ENCODE data around the gene PAFAH1B1.

DNA sequence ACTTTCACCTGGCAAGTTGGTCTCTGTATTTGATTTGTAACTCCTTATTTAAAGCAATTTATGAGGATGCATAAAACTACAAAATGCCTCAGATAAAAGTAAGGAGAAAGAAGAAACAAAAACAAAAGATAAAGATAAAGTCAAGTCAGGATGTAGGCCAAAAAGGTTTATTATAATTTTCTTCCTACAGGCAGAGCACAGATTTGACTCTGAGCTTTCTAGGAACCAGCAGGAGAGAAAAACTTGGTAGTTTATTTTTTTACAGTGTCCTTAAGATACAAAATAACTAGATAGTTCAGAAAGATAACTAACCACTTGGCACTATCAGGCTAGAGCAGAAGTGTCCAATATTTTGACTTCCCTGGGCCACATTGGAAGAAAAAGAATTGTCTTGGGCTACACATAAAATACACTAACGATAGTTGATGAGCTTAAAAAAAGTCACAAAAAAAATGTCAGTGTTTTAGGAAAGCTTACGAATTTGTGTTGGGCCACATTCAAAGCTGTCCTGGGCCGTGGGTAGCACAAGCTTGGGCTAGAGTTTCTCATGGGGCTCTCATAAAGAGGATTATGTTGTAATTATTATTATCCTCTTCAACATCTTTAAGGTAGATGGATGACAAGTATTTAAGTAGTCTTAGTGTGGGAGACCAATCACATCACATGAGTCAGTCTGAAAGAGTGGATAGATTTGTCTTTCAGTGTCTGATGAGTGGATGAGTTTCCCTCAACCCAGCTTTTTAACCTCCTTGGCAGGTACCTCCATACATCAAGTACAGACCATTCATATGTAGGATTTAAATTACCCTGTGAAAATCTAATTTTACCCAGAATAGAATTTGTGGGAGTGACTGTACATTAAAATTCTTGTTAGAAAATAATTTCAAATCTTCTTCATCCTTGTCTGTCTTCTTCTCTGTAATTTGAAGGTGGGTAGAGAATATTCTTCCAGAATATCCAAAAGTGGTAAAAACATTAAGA is 17.0 kb downstream of the PAFAH1B1 start:
- TF ChIP-seq, protein P1, sequence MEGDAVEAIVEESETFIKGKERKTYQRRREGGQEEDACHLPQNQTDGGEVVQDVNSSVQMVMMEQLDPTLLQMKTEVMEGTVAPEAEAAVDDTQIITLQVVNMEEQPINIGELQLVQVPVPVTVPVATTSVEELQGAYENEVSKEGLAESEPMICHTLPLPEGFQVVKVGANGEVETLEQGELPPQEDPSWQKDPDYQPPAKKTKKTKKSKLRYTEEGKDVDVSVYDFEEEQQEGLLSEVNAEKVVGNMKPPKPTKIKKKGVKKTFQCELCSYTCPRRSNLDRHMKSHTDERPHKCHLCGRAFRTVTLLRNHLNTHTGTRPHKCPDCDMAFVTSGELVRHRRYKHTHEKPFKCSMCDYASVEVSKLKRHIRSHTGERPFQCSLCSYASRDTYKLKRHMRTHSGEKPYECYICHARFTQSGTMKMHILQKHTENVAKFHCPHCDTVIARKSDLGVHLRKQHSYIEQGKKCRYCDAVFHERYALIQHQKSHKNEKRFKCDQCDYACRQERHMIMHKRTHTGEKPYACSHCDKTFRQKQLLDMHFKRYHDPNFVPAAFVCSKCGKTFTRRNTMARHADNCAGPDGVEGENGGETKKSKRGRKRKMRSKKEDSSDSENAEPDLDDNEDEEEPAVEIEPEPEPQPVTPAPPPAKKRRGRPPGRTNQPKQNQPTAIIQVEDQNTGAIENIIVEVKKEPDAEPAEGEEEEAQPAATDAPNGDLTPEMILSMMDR (IDR thresholded peaks at IDR 0.05; ENCODE audit: low read depth, low read length), result no peak
- no peak for TF ChIP-seq EZH2phosphoT487 (IDR thresholded peaks at IDR 0.05; ENCODE audit: low read depth)

Data from OCI-LY3 (cell line).